Natural killer cell (primary cell): Measurements from ENCODE around the gene TLCD1. TPM values are rescaled to one million over a fixed set of nuclear protein-coding genes. Genes with fewer than 3 reads are reported as not detected.

ENCODE experiments used
- ATAC-seq, 3 donors: fragments of 150-1000 bp in 2 of 3; fragments of 200-7000 bp in 1 of 3; cut with Tn5 transposase; 1 replicate in 1 of 3; 2 replicates in 2 of 3; pipeline ENCODE4 v1.10.0; 2021; ENCODE audit warnings: mild to moderate bottlenecking in 2 of 3, moderate library complexity in 2 of 3
- DNase-seq, 2 donors: peaks; one replicate each; pipeline versions ENCODE4 v3.0.0 to v3.0.0-alpha.2; 2013 to 2021; ENCODE audit warnings: mixed read lengths in 1 of 2
- H3K27ac ChIP-seq: one replicate; pipeline ENCODE4 v1.5.1; 2013; ENCODE audit warnings: mild to moderate bottlenecking, low read length
- H3K27me3 ChIP-seq: one replicate; pipeline ENCODE4 v1.6.1; 2013; ENCODE audit warnings: low read length; ENCODE audit not compliant: control insufficient read depth, insufficient read depth
- H3K36me3 ChIP-seq: one replicate; pipeline ENCODE4 v1.6.1; 2013; ENCODE audit warnings: low read length; ENCODE audit not compliant: control insufficient read depth, insufficient read depth
- H3K4me1 ChIP-seq: one replicate; pipeline ENCODE4 v1.6.1; 2013; ENCODE audit warnings: low read length; ENCODE audit not compliant: control insufficient read depth, insufficient read depth
- H3K4me3 ChIP-seq: one replicate; pipeline ENCODE4 v1.5.1; 2013; ENCODE audit warnings: low read length
- H3K9me3 ChIP-seq: one replicate; pipeline ENCODE4 v1.6.1; 2013; ENCODE audit warnings: low read length; ENCODE audit not compliant: control insufficient read depth, insufficient read depth
- H3K27ac Mint-ChIP-seq, 2 donors: one replicate each; pipeline ENCODE4 v1.8.0; 2022; ENCODE audit warnings: mild to moderate bottlenecking in 2 of 2, mixed read lengths in 2 of 2, moderate library complexity in 1 of 2
- H3K27me3 Mint-ChIP-seq, 2 donors: one replicate each; pipeline ENCODE4 v1.8.0; 2022; ENCODE audit warnings: low read depth in 2 of 2, mixed read lengths in 2 of 2
- H3K36me3 Mint-ChIP-seq: one replicate; pipeline ENCODE4 v1.8.0; 2022; ENCODE audit warnings: mixed read lengths
- H3K4me1 Mint-ChIP-seq, 2 donors: one replicate each; pipeline ENCODE4 v1.8.0; 2022; ENCODE audit warnings: mixed read lengths in 2 of 2
- H3K4me3 Mint-ChIP-seq: one replicate; pipeline ENCODE4 v1.8.0; 2022; ENCODE audit warnings: mild to moderate bottlenecking, moderate library complexity, mixed read lengths
- H3K9me3 Mint-ChIP-seq, 2 donors: one replicate each; pipeline ENCODE4 v1.8.0; 2022; ENCODE audit warnings: mixed read lengths in 2 of 2
- WGBS: methylation state at CpG from one replicate; pipeline ENCODE4 v1.1.7; 2013; ENCODE audit warnings: missing lambda C conversion rate; ENCODE audit not compliant: insufficient coverage; 5-methylcytosine and 5-hydroxymethylcytosine counted together
- intact Hi-C: fragments of 100-400 bp; cut with micrococcal nuclease; formaldehyde crosslinking; loops from one replicate; pipeline ENCODE4 v1.14.2; 2022
- total RNA-seq, 4 donors: library from RNA; stranded (reverse); fragments of 120-200 nt in 1 of 4; gene quantifications; one replicate each; pipeline versions ENCODE4 v1.2.3 to v1.2.4, GENCODE V29; 2013 to 2022
- TF ChIP-seq, protein P1 (sequence below): fragments of 200-600 bp; IDR thresholded peaks from one replicate; pipeline ENCODE4 v1.8.0; 2022; ENCODE audit warnings: antibody characterized with exemption

Gene TLCD1
- total RNA-seq, 3 donors from 2014 or later (not counting 1 experiment from before 2014, with no cell fraction given): 1.0 TPM; not detected in 2

DNA sequence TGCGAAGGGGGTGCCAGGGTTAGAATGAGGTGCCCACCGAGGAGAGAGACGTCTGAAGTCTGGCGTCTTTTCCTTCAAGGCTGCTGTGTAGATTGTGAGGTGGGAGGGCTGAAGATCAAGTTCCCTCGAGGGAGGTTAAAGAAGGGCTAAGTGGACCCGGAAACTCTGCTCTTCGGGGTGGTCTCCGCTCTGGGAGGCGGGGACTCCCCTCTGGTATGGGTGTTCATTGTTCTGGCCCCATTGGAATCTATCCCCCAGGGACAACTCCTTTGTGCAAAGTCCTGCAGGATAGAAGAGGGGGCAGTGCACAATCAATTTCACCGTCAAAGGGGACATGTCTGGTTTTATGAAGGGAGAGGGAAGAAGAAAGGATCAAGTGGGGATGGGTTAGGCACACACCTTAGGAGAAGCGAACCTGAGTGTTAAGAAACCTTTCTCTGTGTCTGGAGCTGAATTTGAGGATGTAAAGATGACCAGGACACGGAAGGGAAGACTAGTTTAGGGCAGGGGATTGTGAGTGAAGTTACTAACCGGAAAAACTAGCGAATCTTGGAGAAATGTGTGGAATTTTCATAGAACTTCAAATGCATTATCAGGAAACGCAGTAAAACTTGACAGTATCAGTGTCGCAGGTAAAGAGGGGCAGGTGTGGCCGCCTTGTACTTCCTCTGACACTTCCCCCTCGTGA, 7.6 kb downstream of the TLCD1 start:
- Mint-ChIP-seq H3K9me3 (no peaks in the 10 kb centered on the region), H3K36me3 (no peaks in the 10 kb centered on the region), H3K27me3 (peaks cover 15 to 28% of the 10 kb centered on the region in 2 donors), H3K4me1 (peaks cover 17 to 36% of the 10 kb centered on the region in 2 donors), H3K4me3 (peak overlapping the region; percentile 40), H3K27ac (peak overlapping the region; percentile 3 to 16)
- Histone ChIP-seq H3K27ac (no peak overlapping the region), H3K9me3 (no peaks in the 10 kb centered on the region), H3K36me3 (peaks cover 27% of the 10 kb centered on the region), H3K27me3 (peaks cover 14% of the 10 kb centered on the region), H3K4me3 (no peak overlapping the region), H3K4me1 (peaks cover 48% of the 10 kb centered on the region)
- TF ChIP-seq, protein P1, sequence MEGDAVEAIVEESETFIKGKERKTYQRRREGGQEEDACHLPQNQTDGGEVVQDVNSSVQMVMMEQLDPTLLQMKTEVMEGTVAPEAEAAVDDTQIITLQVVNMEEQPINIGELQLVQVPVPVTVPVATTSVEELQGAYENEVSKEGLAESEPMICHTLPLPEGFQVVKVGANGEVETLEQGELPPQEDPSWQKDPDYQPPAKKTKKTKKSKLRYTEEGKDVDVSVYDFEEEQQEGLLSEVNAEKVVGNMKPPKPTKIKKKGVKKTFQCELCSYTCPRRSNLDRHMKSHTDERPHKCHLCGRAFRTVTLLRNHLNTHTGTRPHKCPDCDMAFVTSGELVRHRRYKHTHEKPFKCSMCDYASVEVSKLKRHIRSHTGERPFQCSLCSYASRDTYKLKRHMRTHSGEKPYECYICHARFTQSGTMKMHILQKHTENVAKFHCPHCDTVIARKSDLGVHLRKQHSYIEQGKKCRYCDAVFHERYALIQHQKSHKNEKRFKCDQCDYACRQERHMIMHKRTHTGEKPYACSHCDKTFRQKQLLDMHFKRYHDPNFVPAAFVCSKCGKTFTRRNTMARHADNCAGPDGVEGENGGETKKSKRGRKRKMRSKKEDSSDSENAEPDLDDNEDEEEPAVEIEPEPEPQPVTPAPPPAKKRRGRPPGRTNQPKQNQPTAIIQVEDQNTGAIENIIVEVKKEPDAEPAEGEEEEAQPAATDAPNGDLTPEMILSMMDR: no peak
- intact Hi-C loops: loop anchor here (1.0 to 10.0 kb wide), 6 partner anchors 10 to 384 kb away; partner anchors contain the start of genes BLTP2, IFT20, NEK8 and PHF12
- ATAC-seq: no peak
- DNase-seq: no peak
- 66% methylated on average over 17 of the region's 18 CpGs for WGBS

DNA sequence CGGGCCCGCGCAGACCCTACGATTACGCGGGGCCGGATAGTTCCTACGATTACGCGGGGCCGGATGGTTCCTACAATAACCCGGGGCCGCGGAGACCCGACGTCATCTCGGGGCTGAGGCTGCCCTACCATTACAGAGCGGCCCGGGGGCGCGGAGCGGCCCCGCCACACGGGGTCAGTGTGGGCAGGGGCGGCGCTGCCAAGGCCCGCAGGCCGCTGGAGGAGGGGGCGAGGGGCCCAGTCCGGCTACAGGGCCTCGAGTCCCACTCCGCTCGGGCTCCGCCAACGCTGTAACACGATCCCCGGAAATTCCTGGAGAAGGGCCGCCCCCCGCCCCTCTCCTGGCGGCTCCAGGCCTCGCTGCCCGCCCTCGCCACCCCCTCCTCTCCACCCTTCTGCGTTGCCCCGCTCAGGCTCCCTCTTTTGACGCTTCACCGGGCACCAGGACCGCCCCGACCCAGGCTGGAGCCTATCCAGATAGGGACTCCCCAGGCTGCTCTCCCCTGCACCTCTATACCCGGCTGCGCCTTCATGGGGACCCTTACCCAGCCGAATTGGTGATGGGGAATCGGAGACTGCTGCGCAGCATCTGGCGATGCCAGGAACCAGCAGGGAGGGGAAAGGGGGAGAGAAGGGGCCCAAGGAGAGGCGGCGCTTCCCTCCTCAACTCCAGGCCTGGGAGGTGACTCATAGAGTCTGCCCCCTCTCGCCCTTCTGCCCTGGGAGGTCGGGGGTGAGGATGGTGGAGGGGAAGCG, 8.3 kb downstream of the TLCD1 start, which contains the start of gene RAB34:
Gene RAB34, minus strand, starts transcription at position 291 of the 755 bp plus-strand sequence. CDS start 602 bp downstream, outside the sequence.
- Mint-ChIP-seq H3K27ac (peak within 1 kb of the TSS; percentile 3 to 16), H3K36me3 (no peaks in the 10 kb centered on the region), H3K9me3 (no peaks in the 10 kb centered on the region), H3K4me3 (peak within 1 kb of the TSS; percentile 40), H3K4me1 (peaks cover 17 to 36% of the 10 kb centered on the region in 2 donors), H3K27me3 (peaks cover 15 to 28% of the 10 kb centered on the region in 2 donors)
- intact Hi-C loops: loop anchor here (2.0 to 10.0 kb wide), 4 partner anchors 35 to 383 kb away; partner anchors contain the start of genes BLTP2, IFT20, SDF2 and SUPT6H
- peaks cover 47% of the 10 kb centered on the region for H3K4me1 ChIP-seq
- H3K4me3 ChIP-seq: peak within 1 kb of the TSS; percentile 26
- DNase-seq (peak in 1 of 2 donors; percentile 37), ATAC-seq (no peak)
- TF ChIP-seq, protein P1: no peak
- 11% methylated on average over 56 of the region's 60 CpGs for WGBS
- peaks cover 19% of the 10 kb centered on the region for H3K36me3 ChIP-seq
- H3K27ac ChIP-seq: no peak within 1 kb of the TSS
- H3K27me3 ChIP-seq: peaks cover 14% of the 10 kb centered on the region
- H3K9me3 ChIP-seq: no peaks in the 10 kb centered on the region

DNA sequence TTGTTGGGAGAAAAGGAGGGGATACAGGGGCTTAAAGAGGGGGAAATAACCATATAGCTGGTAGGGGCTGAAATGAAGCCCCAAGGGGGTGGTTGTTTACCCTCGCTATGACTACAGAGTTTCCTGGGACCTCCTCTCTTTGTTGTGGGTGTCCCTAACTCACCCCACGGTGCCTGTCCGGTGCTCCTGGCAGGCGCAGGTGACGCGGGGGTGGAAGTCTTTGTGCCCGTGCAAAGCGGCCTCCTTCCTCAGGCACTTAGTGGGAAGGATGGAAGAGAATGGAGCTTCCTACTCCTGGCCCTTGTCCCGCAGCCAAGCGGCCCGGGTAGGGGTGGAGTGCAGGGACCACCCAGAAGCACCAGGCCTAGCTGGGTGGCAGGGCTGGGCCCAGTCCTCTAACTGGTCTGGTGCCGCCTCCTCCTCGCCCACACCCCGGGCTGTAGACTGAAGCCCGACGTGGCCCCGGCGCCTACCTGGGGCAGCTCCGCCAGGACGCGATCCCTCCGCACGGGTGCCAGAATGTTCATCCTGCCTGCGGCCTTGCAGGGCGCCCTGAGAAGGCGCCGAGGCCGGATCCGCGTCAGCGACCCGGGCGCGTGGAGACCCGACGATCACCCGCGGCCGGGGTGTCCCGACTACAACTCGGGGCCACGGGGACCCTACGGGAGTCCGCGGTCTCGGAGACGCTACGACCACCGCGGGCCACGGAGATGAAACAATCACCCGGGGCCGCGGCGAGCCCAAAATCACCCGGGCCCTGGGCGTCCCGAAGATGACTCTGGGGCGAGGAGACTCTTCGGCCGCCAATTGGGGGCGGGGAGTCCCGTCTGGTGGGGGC, 9.1 kb downstream of the TLCD1 start:
- H3K9me3 ChIP-seq: no peaks in the 10 kb centered on the region
- ATAC-seq (no peak), DNase-seq (no peak)
- H3K27ac ChIP-seq: no peak overlapping the region
- TF ChIP-seq, protein P1: no peak
- H3K4me1 ChIP-seq: peaks cover 47% of the 10 kb centered on the region
- Mint-ChIP-seq H3K27me3 (peaks cover 15 to 28% of the 10 kb centered on the region in 2 donors), H3K9me3 (no peaks in the 10 kb centered on the region), H3K4me3 (peak overlapping the region; percentile 31), H3K4me1 (peaks cover 24 to 41% of the 10 kb centered on the region in 2 donors), H3K36me3 (no peaks in the 10 kb centered on the region), H3K27ac (no peak overlapping the region)
- H3K27me3 ChIP-seq: peaks cover 14% of the 10 kb centered on the region
- peaks cover 11% of the 10 kb centered on the region for H3K36me3 ChIP-seq
- intact Hi-C loops: loop anchor here (5.0 to 10.0 kb wide), 3 partner anchors 35 to 382 kb away; partner anchors contain the start of genes IFT20, SDF2, SUPT6H and TNFAIP1
- H3K4me3 ChIP-seq: peak overlapping the region; percentile 26
- WGBS: 31% methylated on average over 63 of the region's 63 CpGs
